ENCODE data around the gene LCOR. TPM values are rescaled to one million over a fixed set of nuclear protein-coding genes. Genes with fewer than 3 reads are reported as not detected.

The LCOR gene
- total RNA-seq, 3 donors from 2014 or later, result 70.4 to 106 (median 93.0) TPM

GRCh38 chr10:97040248-97040584 lies 208.1 kb downstream of the LCOR start:
- no peaks in the 10 kb centered on the region for H3K9me3 ChIP-seq
- no peak for TF ChIP-seq CTCF (IDR thresholded peaks at IDR 0.05)
- no peak for ATAC-seq
- no peaks in the 10 kb centered on the region for H3K36me3 ChIP-seq (ENCODE audit: low read depth)
- H3K4me1 ChIP-seq (ENCODE audit: low read depth), result peaks cover 5% of the 10 kb centered on the region
- intact Hi-C loops (cut with DNase I, micrococcal nuclease), result no loop called here
- no peak for DNase-seq
- H3K4me3 ChIP-seq, result no peak overlapping the region

GRCh38 chr10:97040706-97041105 lies 208.6 kb downstream of the LCOR start:
- DNase-seq, result no peak
- Histone ChIP-seq H3K36me3 (ENCODE audit: low read depth) (no peaks in the 10 kb centered on the region), H3K9me3 (no peaks in the 10 kb centered on the region), H3K4me3 (no peak overlapping the region), H3K4me1 (ENCODE audit: low read depth) (peaks cover 5% of the 10 kb centered on the region)
- no peak for ATAC-seq
- TF ChIP-seq CTCF (IDR thresholded peaks at IDR 0.05), result no peak
- intact Hi-C loops (cut with DNase I, micrococcal nuclease), result no loop called here

- Histone ChIP-seq H3K36me3 (ENCODE audit: low read depth) (no peaks in the 10 kb centered on the region), H3K4me3 (no peak overlapping the region), H3K4me1 (ENCODE audit: low read depth) (peaks cover 5% of the 10 kb centered on the region), H3K9me3 (no peaks in the 10 kb centered on the region)
- DNase-seq, result no peak
- intact Hi-C loops (cut with DNase I, micrococcal nuclease), result no loop called here
- no peak for ATAC-seq
- no peak for TF ChIP-seq CTCF (IDR thresholded peaks at IDR 0.05)
Observed at GRCh38 chr10:97042081-97042480, 210.0 kb downstream of the LCOR start.

- intact Hi-C loops (cut with DNase I, micrococcal nuclease), result no loop called here
- Histone ChIP-seq H3K36me3 (ENCODE audit: low read depth) (no peaks in the 10 kb centered on the region), H3K9me3 (no peaks in the 10 kb centered on the region), H3K4me3 (no peak overlapping the region), H3K4me1 (ENCODE audit: low read depth) (peaks cover 3% of the 10 kb centered on the region)
- no peak for TF ChIP-seq CTCF (IDR thresholded peaks at IDR 0.05)
- ATAC-seq, result no peak
- no peak for DNase-seq
Observed at GRCh38 chr10:97042716-97043562, 210.8 kb downstream of the LCOR start.

GRCh38 chr10:97043563-97043855 lies 211.4 kb downstream of the LCOR start:
- no peak for ATAC-seq
- intact Hi-C loops (cut with DNase I, micrococcal nuclease), result no loop called here

More at GRCh38 chr10:97043563-97043855, 211.4 kb downstream of the LCOR start:
- TF ChIP-seq CTCF (IDR thresholded peaks at IDR 0.05), result no peak
- Histone ChIP-seq H3K9me3 (no peaks in the 10 kb centered on the region), H3K36me3 (ENCODE audit: low read depth) (no peaks in the 10 kb centered on the region), H3K4me1 (ENCODE audit: low read depth) (no peaks in the 10 kb centered on the region), H3K4me3 (no peak overlapping the region)
- DNase-seq, result no peak

Small RNA genes lying within 50 kb of the gene (microRNA-seq; reads per million reads assigned to microRNA genes)
- not detected for gene MIR607

Other genes starting within 250 kb of the LCOR start
- gene TM9SF3, start 245.3 kb upstream of the LCOR start, total RNA-seq, result 100 to 1,000 TPM; 188 to 241 (median 212) TPM
- gene PIK3AP1, start 111.8 kb upstream of the LCOR start, total RNA-seq, result 10 to 100 TPM; 10.4 to 19.8 (median 13.2) TPM